HG03045 (cell line): Measurements from ENCODE around the gene SOX18.

Source experiments
- ATAC-seq: cut with Tn5 transposase; IDR thresholded peaks from one replicate; pipeline ENCODE4 v1.9.1; 2021; ENCODE audit warnings: mild to moderate bottlenecking, moderate library complexity; ENCODE audit not compliant: unreplicated experiment

SOX18 gene

GRCh38 chr20:64053841-64054661 is 4.6 kb upstream of the SOX18 start:
- no peak for ATAC-seq

DNA sequence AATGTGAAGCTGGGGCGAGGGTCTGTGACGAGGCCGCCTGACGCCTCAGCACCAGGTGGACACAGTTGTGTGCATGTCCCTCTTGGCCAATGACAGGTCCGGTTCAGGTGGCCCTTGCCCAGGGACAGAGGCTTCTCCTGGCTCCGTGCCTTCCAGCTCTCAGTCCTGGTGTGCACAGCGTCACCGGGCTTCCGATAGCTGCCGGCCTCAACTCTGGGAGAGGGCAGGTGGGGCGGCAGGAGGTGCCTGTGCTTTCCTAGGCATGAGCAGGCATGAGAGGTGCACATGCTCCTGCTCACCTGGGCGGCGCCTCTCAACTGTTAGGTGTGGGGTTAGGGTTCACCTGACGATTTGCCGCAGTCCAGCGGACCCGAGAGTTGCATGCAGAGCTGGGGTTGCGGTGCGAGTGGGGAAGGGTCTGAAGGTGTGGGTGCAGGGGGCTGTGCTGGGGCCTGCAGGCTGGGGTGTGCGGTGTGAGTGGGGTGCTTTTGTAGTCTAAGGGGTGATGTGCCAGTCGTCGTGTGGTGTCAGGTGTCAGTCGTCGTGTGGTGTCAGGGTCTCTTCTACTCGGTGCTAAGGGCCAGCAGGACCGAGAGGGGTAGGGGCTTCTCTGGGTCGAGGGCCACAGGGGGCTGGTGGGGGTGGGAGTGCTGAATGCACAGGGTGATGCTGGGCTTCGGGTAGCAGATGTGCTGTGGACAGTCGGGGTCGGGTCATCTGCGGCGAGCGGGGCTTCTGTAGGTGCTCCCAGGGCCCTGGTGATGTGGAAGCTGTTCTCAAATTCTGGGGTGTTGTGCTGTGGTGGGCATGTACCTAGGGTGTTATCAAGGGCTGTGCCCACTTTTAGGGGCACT is 3.8 kb upstream of the SOX18 start:
- ATAC-seq: no peak

DNA sequence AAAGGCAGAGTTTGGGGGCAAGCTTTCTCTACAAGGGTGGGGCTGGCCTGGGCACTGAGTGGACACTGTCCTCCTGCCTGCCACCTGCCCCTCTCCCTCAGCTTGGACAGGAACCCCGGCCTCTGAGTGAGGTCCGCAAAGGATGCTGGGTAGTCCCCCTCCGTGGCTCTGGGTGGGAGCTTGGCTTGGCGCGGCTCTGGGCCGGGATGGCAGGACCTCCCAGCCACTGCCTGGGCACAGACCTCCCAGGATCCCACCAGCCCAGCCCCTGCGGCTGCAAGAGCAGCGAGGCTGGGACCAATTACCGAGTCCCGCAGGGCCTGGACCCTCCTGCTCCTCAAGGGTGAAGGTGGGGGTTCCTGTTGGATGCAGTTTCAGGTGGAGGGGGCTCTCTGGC is 2.9 kb upstream of the SOX18 start:
- ATAC-seq: no peak

- no peak for ATAC-seq
Observed at GRCh38 chr20:64051561-64052325, 2.3 kb upstream of the SOX18 start.

DNA sequence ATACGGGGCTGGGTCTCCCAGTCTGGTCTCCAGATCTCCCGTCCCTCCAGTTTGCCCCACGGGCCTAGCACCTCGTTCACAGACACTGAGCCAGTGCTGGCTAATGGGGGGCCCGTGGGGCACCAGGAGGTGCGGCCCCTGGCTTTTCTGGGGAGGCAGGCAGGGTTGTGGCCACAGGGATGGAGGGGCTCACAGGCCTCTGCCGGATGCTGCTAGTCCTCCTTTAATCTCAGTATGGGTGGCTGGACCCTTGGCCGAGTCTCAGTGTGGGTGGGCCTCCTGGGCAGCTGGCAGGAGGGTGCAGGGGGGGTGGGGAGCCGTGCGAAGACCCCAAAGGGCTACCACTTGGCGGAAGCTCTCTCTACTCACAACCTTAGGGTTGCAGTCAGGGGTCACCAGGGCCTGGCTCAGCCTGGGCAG is 1.6 kb upstream of the SOX18 start:
- no peak for ATAC-seq

DNA sequence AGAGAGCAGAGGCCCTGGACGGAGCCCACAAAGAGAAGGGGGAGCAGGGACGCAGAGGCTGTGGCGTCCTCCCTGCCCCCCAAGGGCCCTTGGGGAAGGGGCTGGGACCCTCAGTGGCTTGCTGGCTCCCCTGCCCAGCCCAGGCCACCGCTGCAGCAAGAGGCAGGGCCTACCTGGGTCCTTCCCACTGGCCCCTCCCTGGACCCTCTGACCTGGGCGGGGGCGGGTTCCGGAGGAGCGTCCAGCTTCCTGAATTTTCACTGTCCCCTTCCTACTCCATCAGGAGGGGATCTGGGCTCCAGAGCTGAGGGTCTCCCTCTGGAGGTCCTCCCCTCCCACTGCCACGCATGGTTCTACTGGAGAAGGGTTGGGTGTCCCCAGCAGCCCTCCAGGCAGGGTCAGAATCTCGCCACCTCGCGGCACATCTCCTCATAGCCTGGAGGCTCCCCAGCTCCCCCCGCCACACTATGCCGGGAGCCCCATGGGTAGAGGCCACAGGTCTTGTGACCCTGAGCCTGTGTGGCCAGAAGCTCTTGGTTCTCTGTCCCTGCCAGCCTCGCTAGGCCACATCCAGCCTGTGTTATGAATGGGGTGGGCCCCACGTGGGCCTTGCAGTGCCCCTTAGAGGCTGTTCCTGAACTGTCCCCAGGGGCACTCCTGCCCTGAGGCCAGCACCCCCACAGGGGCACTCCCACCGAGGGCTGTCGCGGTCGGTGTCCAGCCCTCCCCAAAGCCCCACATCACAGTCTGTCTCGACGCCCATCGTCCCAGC is 1.0 kb upstream of the SOX18 start:
- no peak for ATAC-seq

GRCh38 chr20:64049878-64050260 is 430 bp upstream of the SOX18 start:
- ATAC-seq: no peak

- ATAC-seq: no peak
Observed at GRCh38 chr20:64048402-64049044, 916 bp downstream of the SOX18 start.

- no peak for ATAC-seq
Observed at GRCh38 chr20:64047968-64048401, 1.5 kb downstream of the SOX18 start.

GRCh38 chr20:64047046-64047389 is 2.4 kb downstream of the SOX18 start:
- ATAC-seq: no peak

DNA sequence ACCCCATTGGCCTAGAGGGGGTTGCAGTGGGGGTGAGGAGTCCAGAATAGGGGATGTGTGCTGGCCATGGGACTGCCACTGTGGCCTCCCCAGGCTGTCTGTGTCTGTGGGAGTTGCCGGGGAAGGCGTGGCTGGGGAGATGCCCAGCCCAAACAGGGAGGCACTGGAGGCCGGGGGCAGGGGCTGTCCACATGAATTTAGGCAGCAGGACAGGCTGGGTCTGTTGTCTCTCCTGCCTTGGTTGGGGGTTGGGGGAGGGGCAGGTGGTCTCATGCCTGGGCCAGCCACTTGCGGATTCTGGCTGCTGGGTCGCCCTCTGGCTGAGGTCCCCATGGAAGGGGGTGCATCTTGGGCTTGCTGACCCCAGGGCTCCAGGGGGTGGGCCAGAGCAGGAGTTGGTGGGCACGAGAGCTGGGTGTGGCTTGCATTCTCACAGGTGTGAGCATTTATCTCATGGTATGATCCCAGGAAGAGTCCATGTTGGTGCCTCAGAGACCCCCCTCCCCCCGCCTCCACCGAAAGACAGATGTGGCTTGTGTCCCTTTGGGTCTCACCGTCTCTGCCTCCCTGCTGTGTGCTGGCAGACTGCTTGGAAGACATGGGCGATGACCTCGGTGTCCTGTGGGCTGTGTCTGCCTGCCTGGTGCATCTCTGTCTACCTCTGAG is 4.0 kb downstream of the SOX18 start:
- ATAC-seq: no peak

GRCh38 chr20:64044484-64045247 is 4.8 kb downstream of the SOX18 start:
- no peak for ATAC-seq

DNA sequence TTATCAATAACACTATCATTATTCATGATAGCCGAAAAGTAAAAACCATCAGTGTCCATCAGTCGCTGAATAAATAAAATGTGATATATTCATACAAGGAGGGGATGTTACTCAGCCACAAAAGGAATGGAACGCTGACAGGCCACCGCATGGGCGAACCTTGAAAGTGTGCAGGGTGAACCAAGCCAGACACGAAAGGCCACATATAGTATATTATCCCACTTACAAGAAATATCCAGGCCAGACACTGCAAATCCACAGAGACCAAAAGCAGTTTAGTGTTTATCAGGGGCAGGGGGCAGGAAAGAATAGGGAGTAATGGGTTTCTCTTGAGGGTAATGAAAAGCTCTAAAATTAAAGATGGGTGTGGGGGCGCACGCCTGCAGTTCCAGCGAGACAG is 5.7 kb downstream of the SOX18 start:
- ATAC-seq: no peak

- no peak for ATAC-seq
Observed at GRCh38 chr20:64042054-64042781, 7.2 kb downstream of the SOX18 start.

DNA sequence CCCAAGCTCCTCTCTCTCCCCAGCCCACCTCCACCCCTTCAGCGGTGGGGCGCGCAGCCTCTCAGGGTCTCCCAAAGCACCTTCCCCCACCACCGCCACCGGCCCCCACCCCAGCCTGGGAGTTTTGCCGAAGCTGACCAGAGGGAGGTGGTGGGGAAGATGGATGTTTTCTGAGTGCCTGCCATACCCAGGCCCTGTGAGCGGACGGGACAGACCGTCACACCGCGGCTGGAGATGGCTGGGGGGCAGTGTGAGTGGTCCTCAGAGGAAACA is 7.7 kb downstream of the SOX18 start:
- ATAC-seq: no peak

- ATAC-seq: no peak
Observed at GRCh38 chr20:64041040-64041780, 8.2 kb downstream of the SOX18 start.

- no peak for ATAC-seq
Observed at GRCh38 chr20:64040231-64041039, 9.0 kb downstream of the SOX18 start.
